Inferior parietal cortex (tissue), 1 donor: ENCODE results near the gene CYP4V2.
A peak's percentile ranks its signal among the peaks of the same experiment; 100 is the strongest.
"Not testable (repeated sequence)": the region's sequence is repeated elsewhere in the genome, so short reads cannot be mapped to it uniquely, and the experiment has no call there.

Source experiments
- DNase-seq: peaks from one replicate; pipeline ENCODE4 v3.0.0-alpha.2; 2016; ENCODE audit errors: extremely low spot score

The CYP4V2 gene

GRCh38 chr4:186228514-186228894, 37.1 kb downstream of the CYP4V2 start:
- DNase-seq: no peak

GRCh38 chr4:186234367-186234766, 43.0 kb downstream of the CYP4V2 start:
- no peak for DNase-seq

- no peak for DNase-seq
Measured at GRCh38 chr4:186236126-186236525, 44.8 kb downstream of the CYP4V2 start.

GRCh38 chr4:186240452-186240847, 49.1 kb downstream of the CYP4V2 start:
- DNase-seq: no peak

GRCh38 chr4:186240848-186241491, 49.6 kb downstream of the CYP4V2 start:
- DNase-seq: no peak

GRCh38 chr4:186241616-186242015, 50.2 kb downstream of the CYP4V2 start:
- no peak for DNase-seq

GRCh38 chr4:186242031-186242430, 50.7 kb downstream of the CYP4V2 start:
- not testable (repeated sequence) for DNase-seq

GRCh38 chr4:186243331-186243730, 52.0 kb downstream of the CYP4V2 start:
- no peak for DNase-seq

GRCh38 chr4:186244835-186245234, 53.5 kb downstream of the CYP4V2 start:
- no peak for DNase-seq

- not testable (repeated sequence) for DNase-seq
Measured at GRCh38 chr4:186247062-186247752, 55.8 kb downstream of the CYP4V2 start.

GRCh38 chr4:186248643-186249042, 57.3 kb downstream of the CYP4V2 start:
- peak; percentile 13 for DNase-seq

GRCh38 chr4:186249785-186250754, 58.7 kb downstream of the CYP4V2 start:
- DNase-seq: no peak

GRCh38 chr4:186250760-186251159, 59.4 kb downstream of the CYP4V2 start:
- no peak for DNase-seq

- DNase-seq: no peak
Measured at GRCh38 chr4:186255122-186255521, 63.8 kb downstream of the CYP4V2 start.

- DNase-seq: no peak
Measured at GRCh38 chr4:186258216-186258811, 66.9 kb downstream of the CYP4V2 start.

- no peak for DNase-seq
Measured at GRCh38 chr4:186260117-186260503, 68.7 kb downstream of the CYP4V2 start.
